Neural cell (in vitro differentiated cells): Measurements from ENCODE around the gene ESYT2. TPM values are rescaled to one million over a fixed set of nuclear protein-coding genes. Genes with fewer than 3 reads are reported as not detected.

ENCODE experiments used
- H2AFZ ChIP-seq: fragments of 200-600, 300-800 bp; sonication (generic), shearing (Covaris generic); 2 replicates; pipeline ENCODE4 v1.6.0; 2014; ENCODE audit warnings: low read depth, mild to moderate bottlenecking, antibody characterized with exemption, low read length, moderate library complexity
- H3F3A ChIP-seq: fragments of 200-600 bp; shearing (Covaris generic); 2 replicates; pipeline ENCODE4 v1.6.1; 2016; ENCODE audit warnings: mild to moderate bottlenecking, moderate library complexity, mixed read lengths, antibody characterized with exemption, low read length; ENCODE audit not compliant: insufficient read depth, poor library complexity, severe bottlenecking
- H3K27ac ChIP-seq: fragments of 200-600, 300-800 bp; sonication (generic), shearing (Covaris generic); 2 replicates; pipeline ENCODE4 v1.5.1; 2014; ENCODE audit warnings: mild to moderate bottlenecking, low read length, moderate library complexity
- H3K27me3 ChIP-seq: fragments of 300-800, 200-600 bp; sonication (generic), shearing (Covaris generic); 2 replicates; pipeline ENCODE4 v1.6.0; 2014; ENCODE audit warnings: mild to moderate bottlenecking, low read depth, low read length, moderate library complexity; ENCODE audit not compliant: insufficient read depth
- H3K36me3 ChIP-seq: fragments of 300-800, 200-600 bp; sonication (generic), shearing (Covaris generic); 2 replicates; pipeline ENCODE4 v1.5.1; 2014; ENCODE audit warnings: mild to moderate bottlenecking, antibody characterized with exemption, low read length, moderate library complexity; ENCODE audit not compliant: insufficient read depth
- H3K4me2 ChIP-seq: fragments of 300-800, 200-600 bp; sonication (generic), shearing (Covaris generic); 2 replicates; pipeline ENCODE4 v1.6.0; 2014; ENCODE audit warnings: mild to moderate bottlenecking, low read length
- H3K4me3 ChIP-seq: fragments of 300-800, 200-600 bp; sonication (generic), shearing (Covaris generic); 2 replicates; pipeline ENCODE4 v1.5.1; 2014; ENCODE audit warnings: mild to moderate bottlenecking, low read length, moderate library complexity
- H3K79me2 ChIP-seq: fragments of 200-600 bp; shearing (Covaris generic); replicated peaks from 2 replicates; pipeline ENCODE4 v1.6.0; 2014; ENCODE audit warnings: mild to moderate bottlenecking, low read length, moderate library complexity; ENCODE audit not compliant: insufficient read depth
- H3K9ac ChIP-seq: fragments of 300-800, 200-600 bp; sonication (generic), shearing (Covaris generic); 2 replicates; pipeline ENCODE4 v1.6.1; 2016; ENCODE audit warnings: mild to moderate bottlenecking, low read length, mixed read lengths
- H3K9me2 ChIP-seq: fragments of 200-600 bp; shearing (Covaris generic); 2 replicates; pipeline ENCODE4 v1.6.1; 2016; ENCODE audit warnings: mild to moderate bottlenecking, low read length, mixed read lengths; ENCODE audit not compliant: insufficient read depth
- H3K9me3 ChIP-seq: fragments of 200-600, 300-800 bp; sonication (generic), shearing (Covaris generic); 2 replicates; pipeline ENCODE4 v1.6.1; 2016; ENCODE audit warnings: mild to moderate bottlenecking, mixed run types, low read length, moderate library complexity, mixed read lengths
- H4K20me1 ChIP-seq: fragments of 200-600 bp; shearing (Covaris generic); 2 replicates; pipeline ENCODE4 v1.6.1; 2016; ENCODE audit warnings: mild to moderate bottlenecking, mixed run types; ENCODE audit not compliant: insufficient read depth
- CTCF ChIP-seq: fragments of 450-650 bp; IDR thresholded peaks from 2 replicates; pipeline ENCODE4 v1.5.1; 2014; ENCODE audit warnings: antibody characterized with exemption, mild to moderate bottlenecking, moderate library complexity; ENCODE audit not compliant: poor library complexity, severe bottlenecking
- EP300 ChIP-seq: fragments of 450-650 bp; conservative IDR thresholded peaks from 2 replicates; pipeline ENCODE4 v1.6.1; 2014; ENCODE audit warnings: antibody characterized with exemption, mild to moderate bottlenecking, moderate library complexity; ENCODE audit not compliant: poor library complexity, severe bottlenecking
- EZH2 ChIP-seq: fragments of 200-600, 300-800 bp; shearing (Covaris generic), sonication (generic); IDR thresholded peaks from 2 replicates; pipeline ENCODE4 v1.6.1; 2014; ENCODE audit warnings: antibody characterized with exemption, low read length, borderline replicate concordance, mild to moderate bottlenecking; ENCODE audit not compliant: insufficient read depth, poor library complexity, severe bottlenecking
- MXI1 ChIP-seq: fragments of 450-650 bp; conservative IDR thresholded peaks from 2 replicates; pipeline ENCODE4 v1.6.1; 2014; ENCODE audit warnings: antibody characterized with exemption, mild to moderate bottlenecking; ENCODE audit not compliant: poor library complexity, severe bottlenecking
- POLR2AphosphoS5 ChIP-seq: IDR thresholded peaks from 2 replicates; pipeline ENCODE4 v1.6.1; 2012
- RAD21 ChIP-seq: fragments of 450-650 bp; conservative IDR thresholded peaks from 2 replicates; pipeline ENCODE4 v1.6.1; 2014; ENCODE audit warnings: antibody characterized with exemption, mild to moderate bottlenecking, moderate library complexity
- REST ChIP-seq: IDR thresholded peaks from 2 replicates; pipeline ENCODE4 v1.6.1; 2012; ENCODE audit warnings: borderline replicate concordance
- SMC3 ChIP-seq: fragments of 450-650 bp; conservative IDR thresholded peaks from 2 replicates; pipeline ENCODE4 v1.6.1; 2014; ENCODE audit warnings: antibody characterized with exemption, mild to moderate bottlenecking, moderate library complexity; ENCODE audit not compliant: poor library complexity
- TAF1 ChIP-seq: IDR thresholded peaks from 2 replicates; pipeline ENCODE4 v1.6.1; 2012; ENCODE audit warnings: low read depth
- polyA plus RNA-seq: library from polyadenylated mRNA; depleted of rRNA; stranded (reverse); fragments of >200 nt; gene quantifications from 2 replicates; pipeline ENCODE4 v1.2.3, GENCODE V29; 2014

Gene ESYT2
- polyA plus RNA-seq, 1 donor from 2014 or later, result 23.8 TPM

DNA sequence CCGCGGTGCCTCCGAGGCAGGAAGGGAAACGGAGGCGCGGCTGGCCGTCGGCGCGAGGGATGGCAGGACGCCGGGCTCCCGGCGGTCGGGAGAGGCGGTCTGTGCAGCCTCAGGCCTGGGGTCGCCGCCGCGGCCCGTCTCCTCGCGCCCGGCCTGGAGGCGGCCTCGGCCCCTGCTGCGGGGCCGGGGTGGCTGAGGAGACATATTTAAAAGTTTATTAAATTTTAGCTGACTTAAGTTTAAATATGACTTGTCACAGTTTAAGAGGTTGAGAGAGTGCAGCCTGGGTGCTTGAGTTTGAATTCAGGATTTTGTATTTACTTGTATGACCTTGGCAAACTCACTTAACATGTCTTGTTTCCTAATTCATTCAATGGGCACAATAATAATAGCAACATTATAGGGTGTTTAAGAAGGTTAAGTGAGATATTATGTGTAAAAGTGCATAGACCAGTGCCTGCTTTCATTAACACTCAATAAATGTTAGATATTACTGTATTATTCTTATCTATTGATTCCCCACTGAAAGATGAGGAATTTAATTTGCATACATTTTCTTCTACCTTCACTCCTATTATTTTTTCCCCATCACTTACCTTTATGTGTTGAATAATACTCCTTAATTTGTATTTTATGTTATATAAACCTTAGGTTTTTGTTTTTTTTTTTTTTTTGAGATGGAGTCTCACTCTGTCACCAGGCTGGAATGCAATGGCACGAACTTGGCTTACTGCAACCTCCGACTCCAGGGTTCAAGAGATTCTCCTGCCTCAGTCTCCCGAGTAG, 27.8 kb upstream of the ESYT2 start:
- Histone ChIP-seq H3K4me2 (peak overlapping the region; percentile 56), H3K9ac (peak overlapping the region; percentile 72), H3K27ac (peak overlapping the region; percentile 58), H3K79me2 (peaks cover 11% of the 10 kb centered on the region), H3K27me3 (no peaks in the 10 kb centered on the region), H3K4me3 (peak overlapping the region; percentile 83), H3K9me2 (no peaks in the 10 kb centered on the region), H2AFZ (no peak overlapping the region), H3F3A (no peaks in the 10 kb centered on the region), H3K9me3 (no peaks in the 10 kb centered on the region), H3K36me3 (no peaks in the 10 kb centered on the region), H4K20me1 (no peaks in the 10 kb centered on the region)
- TF ChIP-seq EZH2 (no peak), TAF1 (no peak), POLR2AphosphoS5 (no peak)

GRCh38 chr7:158854681-158855081, 25.4 kb upstream of the ESYT2 start:
- H3K9me3 ChIP-seq, result no peaks in the 10 kb centered on the region
- no peak for TF ChIP-seq TAF1
- no peak for TF ChIP-seq POLR2AphosphoS5
- H3K36me3 ChIP-seq, result no peaks in the 10 kb centered on the region
- no peak overlapping the region for H3K9ac ChIP-seq
- H3K27me3 ChIP-seq, result no peaks in the 10 kb centered on the region
- no peaks in the 10 kb centered on the region for H4K20me1 ChIP-seq
- H3K9me2 ChIP-seq, result no peaks in the 10 kb centered on the region
- H3K4me2 ChIP-seq, result no peak overlapping the region
- no peak overlapping the region for H3K27ac ChIP-seq
- H3K79me2 ChIP-seq, result peaks cover 11% of the 10 kb centered on the region
- H3K4me3 ChIP-seq, result no peak overlapping the region
- no peak overlapping the region for H2AFZ ChIP-seq
- no peaks in the 10 kb centered on the region for H3F3A ChIP-seq

DNA sequence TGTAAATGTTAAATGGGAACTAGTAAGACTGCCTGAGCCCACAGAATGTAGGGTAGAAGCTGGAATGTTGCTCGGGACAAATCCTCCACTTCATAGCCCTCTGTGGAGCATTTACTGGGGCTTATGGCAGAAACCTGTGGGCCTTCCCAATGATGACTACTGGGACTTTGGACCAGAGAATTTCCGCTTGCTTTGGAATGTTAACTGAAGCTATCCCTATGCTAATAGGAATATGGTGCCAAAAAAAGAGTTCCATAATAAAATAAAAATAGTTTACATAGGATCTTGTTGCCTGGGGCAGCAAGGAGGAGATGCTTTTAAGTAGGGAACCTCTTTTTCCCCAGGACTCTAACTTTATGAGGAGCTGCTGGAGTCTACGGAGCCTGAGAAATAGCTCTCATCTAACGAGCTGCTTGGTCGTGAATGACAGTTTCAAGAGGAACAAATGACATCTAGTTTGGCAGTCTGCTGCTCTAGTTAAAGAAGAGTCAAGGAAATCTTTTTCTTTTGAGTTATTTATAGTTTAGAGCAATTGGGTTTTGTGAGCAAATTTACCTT, 21.3 kb upstream of the ESYT2 start:
- Histone ChIP-seq H2AFZ (no peak overlapping the region), H3K9me3 (no peaks in the 10 kb centered on the region), H3K9ac (no peak overlapping the region), H4K20me1 (no peaks in the 10 kb centered on the region), H3K9me2 (no peaks in the 10 kb centered on the region), H3K4me2 (no peak overlapping the region), H3F3A (no peaks in the 10 kb centered on the region), H3K79me2 (no peaks in the 10 kb centered on the region), H3K36me3 (no peaks in the 10 kb centered on the region), H3K27ac (no peak overlapping the region), H3K4me3 (no peak overlapping the region), H3K27me3 (no peaks in the 10 kb centered on the region)
- no peak for TF ChIP-seq CTCF
- no peak for TF ChIP-seq MXI1
- TF ChIP-seq REST, result no peak
- TF ChIP-seq SMC3, result no peak
- TF ChIP-seq RAD21, result no peak
- TF ChIP-seq POLR2AphosphoS5, result no peak
- TF ChIP-seq TAF1, result no peak
- no peak for TF ChIP-seq EP300
- no peak for TF ChIP-seq EZH2
